ENCODE measurements around the gene SRSF9.

GRCh38 chr12:120467439-120467838 is 2.1 kb downstream of the SRSF9 start:
- TF ChIP-seq POLR2A (IDR thresholded peaks at IDR 0.05), result no peak
- TF ChIP-seq, protein P1, sequence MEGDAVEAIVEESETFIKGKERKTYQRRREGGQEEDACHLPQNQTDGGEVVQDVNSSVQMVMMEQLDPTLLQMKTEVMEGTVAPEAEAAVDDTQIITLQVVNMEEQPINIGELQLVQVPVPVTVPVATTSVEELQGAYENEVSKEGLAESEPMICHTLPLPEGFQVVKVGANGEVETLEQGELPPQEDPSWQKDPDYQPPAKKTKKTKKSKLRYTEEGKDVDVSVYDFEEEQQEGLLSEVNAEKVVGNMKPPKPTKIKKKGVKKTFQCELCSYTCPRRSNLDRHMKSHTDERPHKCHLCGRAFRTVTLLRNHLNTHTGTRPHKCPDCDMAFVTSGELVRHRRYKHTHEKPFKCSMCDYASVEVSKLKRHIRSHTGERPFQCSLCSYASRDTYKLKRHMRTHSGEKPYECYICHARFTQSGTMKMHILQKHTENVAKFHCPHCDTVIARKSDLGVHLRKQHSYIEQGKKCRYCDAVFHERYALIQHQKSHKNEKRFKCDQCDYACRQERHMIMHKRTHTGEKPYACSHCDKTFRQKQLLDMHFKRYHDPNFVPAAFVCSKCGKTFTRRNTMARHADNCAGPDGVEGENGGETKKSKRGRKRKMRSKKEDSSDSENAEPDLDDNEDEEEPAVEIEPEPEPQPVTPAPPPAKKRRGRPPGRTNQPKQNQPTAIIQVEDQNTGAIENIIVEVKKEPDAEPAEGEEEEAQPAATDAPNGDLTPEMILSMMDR (IDR thresholded peaks at IDR 0.05), result no peak
